SK-N-SH (cell line): Measurements from ENCODE around the gene CYP26C1. TPM values are rescaled to one million over a fixed set of nuclear protein-coding genes. Genes with fewer than 3 reads are reported as not detected.

Experiments
- CTCF ChIA-PET: fragments of 300-600, 350-600 bp; formaldehyde crosslinking; extraction: SDS; loops from one replicate; lab custom pipeline; 2021; lab: Yijun Ruan, JAX
- POLR2A ChIA-PET: fragments of 350-600 bp; sonication (Branson Sonifier 250); formaldehyde crosslinking; extraction: SDS; loops from one replicate; lab custom pipeline; 2020; ENCODE audit warnings: antibody characterized with exemption, inconsistent platforms; lab: Yijun Ruan, JAX
- DNase-seq: peaks from one replicate; pipeline ENCODE4 v3.0.0; 2012
- H2AFZ ChIP-seq: fragments of 200-600 bp; sonication (generic); 2 replicates; pipeline ENCODE4 v1.8.1; 2016; ENCODE audit warnings: antibody characterized with exemption, mild to moderate bottlenecking, low read depth
- H3F3A ChIP-seq: fragments of 200-600 bp; sonication (generic); replicated peaks from 2 replicates; pipeline ENCODE3; 2016; ENCODE audit warnings: antibody characterized with exemption, mild to moderate bottlenecking; ENCODE audit not compliant: insufficient read depth
- H3K27ac ChIP-seq, 2 experiments: fragments of 200-500 bp in 1 of 2; fragments of 200-600 bp in 1 of 2; sonication (Bioruptor generic) in 1 of 2; sonication (generic), shearing (Covaris generic) in 1 of 2; 2 replicates each; pipeline versions ENCODE4 v1.5.1 to v1.6.1; 2014 to 2016; ENCODE audit warnings: low read depth in 2 of 2, inconsistent platforms in 1 of 2, low read length in 1 of 2, mild to moderate bottlenecking in 1 of 2, mixed read lengths in 1 of 2
- H3K27me3 ChIP-seq: fragments of 200-600 bp; sonication (generic), shearing (Covaris generic); 2 replicates; pipeline ENCODE4 v1.6.1; 2016; ENCODE audit warnings: mixed run types; ENCODE audit not compliant: insufficient read depth
- H3K36me3 ChIP-seq, 2 experiments: fragments of 200-500 bp in 1 of 2; fragments of 200-600 bp in 1 of 2; sonication (Bioruptor generic) in 1 of 2; sonication (generic) in 1 of 2; replicated peaks in 1 of 2; 2 replicates each; pipeline versions ENCODE3 to v1.5.1; 2014 to 2016; ENCODE audit warnings: low read length in 1 of 2, mild to moderate bottlenecking in 1 of 2; ENCODE audit not compliant: insufficient read depth in 2 of 2, control insufficient read depth in 1 of 2
- H3K4me1 ChIP-seq, 2 experiments: fragments of 200-500 bp in 1 of 2; fragments of 200-600 bp in 1 of 2; sonication (Bioruptor generic) in 1 of 2; sonication (generic), shearing (Covaris generic) in 1 of 2; 2 replicates each; pipeline versions ENCODE4 v1.5.1 to v1.6.1; 2014 to 2016; ENCODE audit warnings: low read depth in 1 of 2, low read length in 1 of 2, mixed run types in 1 of 2; ENCODE audit not compliant: insufficient read depth in 2 of 2, control insufficient read depth in 1 of 2
- H3K4me2 ChIP-seq: fragments of 200-600 bp; sonication (generic), shearing (Covaris generic); 2 replicates; pipeline ENCODE4 v1.6.1; 2017; ENCODE audit warnings: mixed run types
- H3K4me3 ChIP-seq, 2 experiments: fragments of 200-500 bp in 1 of 2; fragments of 200-600 bp in 1 of 2; sonication (Bioruptor generic) in 1 of 2; sonication (generic), shearing (Covaris generic) in 1 of 2; 2 replicates each; pipeline versions ENCODE4 v1.5.1 to v1.8.1; 2014 to 2016; ENCODE audit warnings: low read depth in 2 of 2, inconsistent platforms in 1 of 2, low read length in 1 of 2, mild to moderate bottlenecking in 1 of 2, mixed read lengths in 1 of 2, moderate library complexity in 1 of 2
- H3K79me2 ChIP-seq: fragments of 200-600 bp; sonication (generic); 2 replicates; pipeline ENCODE4 v1.8.1; 2017; ENCODE audit warnings: mild to moderate bottlenecking; ENCODE audit not compliant: insufficient read depth
- H3K9ac ChIP-seq: fragments of 200-600 bp; sonication (generic); 2 replicates; pipeline ENCODE4 v1.6.1; 2017; ENCODE audit warnings: mixed run types
- H3K9me2 ChIP-seq: fragments of 200-600 bp; sonication (generic); 2 replicates; pipeline ENCODE4 v1.6.1; 2017; ENCODE audit warnings: mixed run types
- H3K9me3 ChIP-seq: fragments of 200-600 bp; sonication (generic); 2 replicates; pipeline ENCODE4 v1.6.1; 2017; ENCODE audit warnings: mixed run types, mild to moderate bottlenecking, moderate library complexity
- H4K20me1 ChIP-seq: fragments of 200-600 bp; sonication (generic); 2 replicates; pipeline ENCODE4 v1.6.1; 2017; ENCODE audit warnings: mild to moderate bottlenecking, mixed run types; ENCODE audit not compliant: insufficient read depth
- CHD2 ChIP-seq: fragments of 150-350 bp; IDR thresholded peaks from 2 replicates; pipeline ENCODE4 v1.6.1; 2018; ENCODE audit warnings: low read length; ENCODE audit not compliant: partially characterized antibody
- EP300 ChIP-seq, 2 experiments: IDR thresholded peaks; 2 replicates each; pipeline versions ENCODE4 v1.4.0 to v1.6.1; 2012; ENCODE audit warnings: borderline replicate concordance in 1 of 2, low read depth in 1 of 2, low read length in 1 of 2
- EZH2phosphoT487 ChIP-seq: fragments of 200-600 bp; sonication (generic); IDR thresholded peaks from 2 replicates; pipeline ENCODE4 v1.6.1; 2017; ENCODE audit warnings: low read depth, mixed run types, mild to moderate bottlenecking, antibody characterized with exemption, moderate library complexity, borderline replicate concordance
- MEF2A ChIP-seq: IDR thresholded peaks from 2 replicates; pipeline ENCODE4 v1.4.0; 2012; ENCODE audit warnings: low read depth, borderline replicate concordance
- NFIC ChIP-seq: IDR thresholded peaks from 2 replicates; pipeline ENCODE4 v1.4.0; 2012; ENCODE audit warnings: borderline replicate concordance
- POLR2AphosphoS5 ChIP-seq: IDR thresholded peaks from 2 replicates; pipeline ENCODE4 v1.6.1; 2012; ENCODE audit warnings: low read depth, low read length
- SMC3 ChIP-seq: IDR thresholded peaks from 2 replicates; pipeline ENCODE4 v1.6.1; 2012; ENCODE audit warnings: low read depth, low read length, improper control_type of control experiment
- TAF1 ChIP-seq: IDR thresholded peaks from 2 replicates; pipeline ENCODE4 v1.6.1; 2012; ENCODE audit warnings: low read depth, mild to moderate bottlenecking, low read length, moderate library complexity, borderline replicate concordance
- WGBS: methylation state at CpG from one replicate; pipeline ENCODE4 v1.1.6; 2017; ENCODE audit warnings: low lambda C conversion rate; 5-methylcytosine and 5-hydroxymethylcytosine counted together
- polyA plus RNA-seq, 3 experiments: library from polyadenylated mRNA; depleted of rRNA; stranded (reverse); fragments of >200 nt; gene quantifications; 2 replicates each; pipeline ENCODE4 v1.2.3, GENCODE V29; 2012
- TF ChIP-seq, protein P1 (sequence below): IDR thresholded peaks from 2 replicates; pipeline ENCODE4 v1.4.0; 2012; ENCODE audit warnings: low read depth, borderline replicate concordance
- TF ChIP-seq, protein P2 (sequence below): IDR thresholded peaks from 2 replicates; pipeline ENCODE4 v1.4.0; 2012; ENCODE audit warnings: low read depth, borderline replicate concordance

Gene CYP26C1
- polyA plus RNA-seq, 1 of the 3 experiments (the other 2 are of a cell fraction) = not detected

- Histone ChIP-seq H3K4me2 (peak overlapping the region; percentile 73), H3K4me1 (peaks cover 0 to 25% of the 10 kb centered on the region in 2 experiments; a peak in 1 of 4 replicates), H3F3A (no peaks in the 10 kb centered on the region), H3K27ac (no peak overlapping the region), H3K36me3 (no peaks in the 10 kb centered on the region), H3K9me2 (no peaks in the 10 kb centered on the region)
- POLR2A ChIA-PET = no interaction called here
- DNase-seq = no peak
- TF ChIP-seq TAF1 = no peak
- TF ChIP-seq NFIC = no peak
- no peak for TF ChIP-seq MEF2A
- TF ChIP-seq, protein P1, sequence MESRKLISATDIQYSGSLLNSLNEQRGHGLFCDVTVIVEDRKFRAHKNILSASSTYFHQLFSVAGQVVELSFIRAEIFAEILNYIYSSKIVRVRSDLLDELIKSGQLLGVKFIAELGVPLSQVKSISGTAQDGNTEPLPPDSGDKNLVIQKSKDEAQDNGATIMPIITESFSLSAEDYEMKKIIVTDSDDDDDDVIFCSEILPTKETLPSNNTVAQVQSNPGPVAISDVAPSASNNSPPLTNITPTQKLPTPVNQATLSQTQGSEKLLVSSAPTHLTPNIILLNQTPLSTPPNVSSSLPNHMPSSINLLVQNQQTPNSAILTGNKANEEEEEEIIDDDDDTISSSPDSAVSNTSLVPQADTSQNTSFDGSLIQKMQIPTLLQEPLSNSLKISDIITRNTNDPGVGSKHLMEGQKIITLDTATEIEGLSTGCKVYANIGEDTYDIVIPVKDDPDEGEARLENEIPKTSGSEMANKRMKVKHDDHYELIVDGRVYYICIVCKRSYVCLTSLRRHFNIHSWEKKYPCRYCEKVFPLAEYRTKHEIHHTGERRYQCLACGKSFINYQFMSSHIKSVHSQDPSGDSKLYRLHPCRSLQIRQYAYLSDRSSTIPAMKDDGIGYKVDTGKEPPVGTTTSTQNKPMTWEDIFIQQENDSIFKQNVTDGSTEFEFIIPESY = no peak
- no peak for TF ChIP-seq EZH2phosphoT487
- TF ChIP-seq, protein P2, sequence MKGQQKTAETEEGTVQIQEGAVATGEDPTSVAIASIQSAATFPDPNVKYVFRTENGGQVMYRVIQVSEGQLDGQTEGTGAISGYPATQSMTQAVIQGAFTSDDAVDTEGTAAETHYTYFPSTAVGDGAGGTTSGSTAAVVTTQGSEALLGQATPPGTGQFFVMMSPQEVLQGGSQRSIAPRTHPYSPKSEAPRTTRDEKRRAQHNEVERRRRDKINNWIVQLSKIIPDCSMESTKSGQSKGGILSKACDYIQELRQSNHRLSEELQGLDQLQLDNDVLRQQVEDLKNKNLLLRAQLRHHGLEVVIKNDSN = no peak
- no peak for TF ChIP-seq POLR2AphosphoS5
- TF ChIP-seq EP300 (IDR thresholded peaks at IDR 0.05; ENCODE audit: borderline replicate concordance in 1 of 2, low read depth in 1 of 2, low read length in 1 of 2) = no peak
- TF ChIP-seq CHD2 = no peak
- TF ChIP-seq SMC3 = no peak
- TF ChIP-seq, all 33 proteins: peak for 0
- Histone ChIP-seq H3K27me3 (peaks cover 50% of the 10 kb centered on the region), H2AFZ (no peak overlapping the region), H3K4me3 (peak overlapping the region in 1 of 2 experiments; percentile 35; a peak in 1 of 4 replicates), H3K79me2 (no peaks in the 10 kb centered on the region), H3K9ac (no peak overlapping the region), H3K9me3 (no peaks in the 10 kb centered on the region), H4K20me1 (no peaks in the 10 kb centered on the region)
- 38% methylated on average over 15 of the region's 17 CpGs for WGBS
- CTCF ChIA-PET = interaction anchor here (0.7 to 8.4 kb wide), 10 partner anchors 10 to 285 kb away, joined by 3 to 69 read pairs (median 3); no protein-coding TSS in a partner anchor
Measured at GRCh38 chr10:93067443-93068365, 7.1 kb downstream of the CYP26C1 start.
